Tibial nerve (tissue), 4 donors: ENCODE data around the gene BCL2. TPM values are rescaled to one million over a fixed set of nuclear protein-coding genes. Genes with fewer than 3 reads are reported as not detected.

ENCODE experiments used
- DNase-seq, 2 donors: peaks; one replicate each; pipeline ENCODE4 v3.0.0-alpha.2; 2019; ENCODE audit warnings: low spot score in 2 of 2
- H3K27ac ChIP-seq, 4 donors: fragments of 200-600 bp; sonication (generic) in 3 of 4; one replicate each; pipeline ENCODE4 v1.5.1; 2017 to 2019; ENCODE audit warnings: mild to moderate bottlenecking in 1 of 4
- H3K27me3 ChIP-seq, 2 donors: fragments of 200-600 bp; sonication (generic) in 1 of 2; one replicate each; pipeline versions ENCODE4 v1.5.1 to v1.6.0; 2017 to 2019
- H3K36me3 ChIP-seq, 3 donors: fragments of 200-600 bp; sonication (generic); one replicate each; pipeline ENCODE4 v1.5.1; 2018 to 2019
- H3K4me1 ChIP-seq, 4 donors: fragments of 200-600 bp; sonication (generic) in 3 of 4; one replicate each; pipeline ENCODE4 v1.5.1; 2017 to 2019
- H3K4me3 ChIP-seq, 4 donors: fragments of 200-600 bp; sonication (generic) in 3 of 4; one replicate each; pipeline ENCODE4 v1.5.1; 2017 to 2019; ENCODE audit warnings: mild to moderate bottlenecking in 1 of 4, moderate library complexity in 1 of 4
- H3K9me3 ChIP-seq, 4 donors: fragments of 200-600 bp; sonication (generic) in 3 of 4; one replicate each; pipeline ENCODE4 v1.5.1; 2017 to 2019
- EP300 ChIP-seq, 2 donors: sonication (generic); formaldehyde crosslinking; IDR thresholded peaks; one replicate each; pipeline ENCODE4 v1.6.1; 2017; ENCODE audit warnings: antibody characterized with exemption in 2 of 2, mild to moderate bottlenecking in 1 of 2
- POLR2A ChIP-seq, 2 donors: fragments of 450-650 bp; IDR thresholded peaks; one replicate each; pipeline ENCODE4 v1.6.1; 2017; ENCODE audit warnings: antibody characterized with exemption in 2 of 2, mild to moderate bottlenecking in 2 of 2, moderate library complexity in 2 of 2
- WGBS, 2 donors: methylation state at CpG; one replicate each; pipeline ENCODE4 v1.1.5; 2018; 5-methylcytosine and 5-hydroxymethylcytosine counted together
- total RNA-seq, 4 donors: library from RNA; depleted of rRNA; stranded (reverse); fragments of >200 nt; gene quantifications; one replicate each; pipeline ENCODE4 v1.1.0, GENCODE V29; 2016
- TF ChIP-seq, protein P1 (sequence below), 5 experiments: fragments of 200-600 bp in 3 of 5; fragments of 450-650 bp in 2 of 5; sonication (generic) in 3 of 5; IDR thresholded peaks; one replicate each; pipeline ENCODE4 v1.5.1; 2016 to 2019; ENCODE audit warnings: antibody characterized with exemption in 5 of 5, mild to moderate bottlenecking in 3 of 5, moderate library complexity in 2 of 5

Gene BCL2
- total RNA-seq, 4 donors from 2014 or later: 54.7 to 79.1 (median 67.0) TPM

DNA sequence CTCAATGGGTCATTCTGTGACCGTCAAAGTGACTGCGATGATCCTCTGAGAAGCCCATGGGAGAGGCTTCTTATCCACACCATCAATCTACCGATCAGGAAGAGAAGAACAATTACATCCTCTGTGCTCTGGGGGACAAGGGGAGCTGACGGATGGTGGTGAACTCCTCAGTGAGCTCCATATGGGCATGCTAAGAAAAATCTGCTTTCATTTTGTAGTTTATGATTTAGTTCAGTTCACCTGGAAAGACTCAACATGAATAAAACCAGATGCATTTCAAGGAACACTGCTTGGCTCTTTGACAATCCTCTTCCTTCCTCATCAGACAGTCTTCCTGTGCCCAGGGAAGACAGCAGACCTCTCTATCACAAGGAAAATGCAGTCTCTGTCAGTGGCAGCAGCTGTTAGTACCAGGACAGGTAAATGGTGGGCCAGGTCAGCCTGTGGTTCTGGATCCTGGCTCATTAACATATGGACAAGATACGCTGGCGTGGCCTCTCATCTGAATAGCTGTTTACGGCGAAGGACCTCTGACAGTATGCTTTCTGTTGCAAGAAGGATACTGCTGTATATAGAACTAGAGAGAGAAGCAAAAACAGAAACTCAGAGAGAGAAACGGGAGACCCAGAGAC is 176.9 kb downstream of the BCL2 start:
- Histone ChIP-seq H3K36me3 (no peaks in the 10 kb centered on the region), H3K27ac (peak overlapping the region in 2 of 4 donors; percentile 6 to 57), H3K4me3 (no peak overlapping the region), H3K9me3 (no peaks in the 10 kb centered on the region), H3K27me3 (no peaks in the 10 kb centered on the region), H3K4me1 (peaks cover 0 to 79% (median 40%) of the 10 kb centered on the region in 4 donors)
- DNase-seq: no peak
- WGBS, 2 donors: 48 to 68% methylated on average over 9 of the region's 9 CpGs
- TF ChIP-seq EP300 (IDR thresholded peaks at IDR 0.05) (no peak), POLR2A (IDR thresholded peaks at IDR 0.05) (no peak)
- TF ChIP-seq, protein P1, sequence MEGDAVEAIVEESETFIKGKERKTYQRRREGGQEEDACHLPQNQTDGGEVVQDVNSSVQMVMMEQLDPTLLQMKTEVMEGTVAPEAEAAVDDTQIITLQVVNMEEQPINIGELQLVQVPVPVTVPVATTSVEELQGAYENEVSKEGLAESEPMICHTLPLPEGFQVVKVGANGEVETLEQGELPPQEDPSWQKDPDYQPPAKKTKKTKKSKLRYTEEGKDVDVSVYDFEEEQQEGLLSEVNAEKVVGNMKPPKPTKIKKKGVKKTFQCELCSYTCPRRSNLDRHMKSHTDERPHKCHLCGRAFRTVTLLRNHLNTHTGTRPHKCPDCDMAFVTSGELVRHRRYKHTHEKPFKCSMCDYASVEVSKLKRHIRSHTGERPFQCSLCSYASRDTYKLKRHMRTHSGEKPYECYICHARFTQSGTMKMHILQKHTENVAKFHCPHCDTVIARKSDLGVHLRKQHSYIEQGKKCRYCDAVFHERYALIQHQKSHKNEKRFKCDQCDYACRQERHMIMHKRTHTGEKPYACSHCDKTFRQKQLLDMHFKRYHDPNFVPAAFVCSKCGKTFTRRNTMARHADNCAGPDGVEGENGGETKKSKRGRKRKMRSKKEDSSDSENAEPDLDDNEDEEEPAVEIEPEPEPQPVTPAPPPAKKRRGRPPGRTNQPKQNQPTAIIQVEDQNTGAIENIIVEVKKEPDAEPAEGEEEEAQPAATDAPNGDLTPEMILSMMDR (IDR thresholded peaks at IDR 0.05): no peak

DNA sequence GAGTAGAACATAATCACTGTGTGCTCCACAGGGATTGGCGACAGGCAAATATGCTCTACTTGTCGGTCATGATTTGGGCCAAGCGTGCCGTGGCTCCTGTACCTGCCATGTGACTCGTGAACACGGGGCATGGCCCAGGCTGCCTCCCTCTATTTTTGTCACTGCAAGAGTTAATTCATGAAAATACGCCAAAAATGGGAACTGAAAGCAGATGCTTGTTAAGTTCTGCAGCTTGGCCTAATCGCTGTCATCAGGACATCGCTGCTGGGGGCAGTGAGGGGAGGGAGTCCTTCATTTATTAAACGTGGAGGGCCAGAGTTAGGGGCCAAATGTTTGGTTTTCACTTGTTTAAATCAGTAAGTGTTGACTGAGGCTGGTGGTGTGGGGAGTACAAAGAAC is 177.8 kb downstream of the BCL2 start:
- TF ChIP-seq, protein P1 (IDR thresholded peaks at IDR 0.05): no peak
- TF ChIP-seq POLR2A (IDR thresholded peaks at IDR 0.05): no peak
- TF ChIP-seq EP300 (IDR thresholded peaks at IDR 0.05): no peak
- Histone ChIP-seq H3K27ac (no peak overlapping the region), H3K4me1 (peaks cover 0 to 70% (median 39%) of the 10 kb centered on the region in 4 donors), H3K9me3 (no peaks in the 10 kb centered on the region), H3K27me3 (no peaks in the 10 kb centered on the region), H3K36me3 (no peaks in the 10 kb centered on the region), H3K4me3 (no peak overlapping the region)
- DNase-seq: no peak
- 50 to 64% methylated on average over 10 of the region's 10 CpGs for WGBS, 2 donors

DNA sequence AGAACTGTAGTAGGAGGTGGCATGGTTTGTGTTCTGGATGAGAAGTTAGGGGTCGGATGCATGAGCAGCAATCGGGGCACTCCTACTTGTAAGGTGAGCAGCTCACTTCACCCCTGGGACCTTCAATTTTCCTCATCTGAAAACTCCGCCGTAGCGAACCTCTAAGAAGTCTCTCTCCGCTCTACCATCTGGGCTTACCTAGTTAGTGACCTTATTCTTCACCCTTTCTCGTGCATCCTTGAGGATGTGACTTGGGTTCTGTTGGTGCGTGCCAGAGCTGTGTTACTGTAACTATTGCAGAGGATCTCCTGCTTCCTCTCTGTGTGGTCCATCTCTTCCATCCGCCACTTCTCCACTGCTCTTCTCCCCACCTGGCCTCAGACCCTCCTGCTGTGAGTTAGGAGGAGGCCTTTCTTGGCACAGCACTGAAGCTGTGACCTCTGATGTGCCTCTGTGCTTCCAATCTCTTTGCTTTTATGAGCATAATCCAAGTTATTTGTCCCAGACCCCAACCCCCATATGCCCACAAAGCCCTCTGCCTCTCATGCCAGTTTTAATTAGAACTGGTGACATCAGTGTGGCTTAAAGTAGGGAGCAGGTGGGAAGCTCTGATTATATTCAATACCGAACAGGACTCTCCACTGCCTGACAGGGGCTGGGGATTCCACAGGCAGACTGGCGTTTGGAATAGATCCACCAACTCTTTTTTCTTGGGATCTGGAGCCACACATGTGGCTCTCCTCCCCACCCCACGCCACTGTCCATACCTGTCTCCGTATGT is 178.4 kb downstream of the BCL2 start:
- H3K27ac ChIP-seq: no peak overlapping the region
- no peaks in the 10 kb centered on the region for H3K36me3 ChIP-seq
- no peaks in the 10 kb centered on the region for H3K9me3 ChIP-seq
- no peak for TF ChIP-seq EP300 (IDR thresholded peaks at IDR 0.05)
- no peak for TF ChIP-seq POLR2A (IDR thresholded peaks at IDR 0.05)
- TF ChIP-seq, protein P1 (IDR thresholded peaks at IDR 0.05): no peak
- no peaks in the 10 kb centered on the region for H3K27me3 ChIP-seq
- H3K4me3 ChIP-seq: no peak overlapping the region
- 93% methylated on average over 13 of the region's 13 CpGs for WGBS, 2 donors
- no peak for DNase-seq
- H3K4me1 ChIP-seq: peaks cover 0 to 64% (median 33%) of the 10 kb centered on the region in 4 donors

DNA sequence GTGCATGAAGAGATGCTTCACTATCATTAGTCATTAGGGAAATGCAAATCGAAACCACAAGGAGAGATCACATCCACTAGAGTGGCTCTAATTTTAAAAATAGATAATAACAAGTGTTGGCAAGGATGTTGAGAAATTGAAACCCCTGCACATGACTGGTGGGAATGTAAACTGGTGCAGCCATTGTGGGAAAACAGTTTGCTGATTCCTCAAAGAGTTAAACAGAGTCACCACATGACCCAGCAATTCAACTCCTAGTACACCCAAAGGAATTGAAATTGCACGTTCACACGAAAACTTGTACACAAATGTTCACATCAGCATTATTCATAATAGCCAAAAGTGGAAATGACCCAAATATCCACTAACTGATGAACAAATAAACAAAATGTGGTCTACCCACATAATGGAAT is 179.5 kb downstream of the BCL2 start:
- DNase-seq: no peak
- TF ChIP-seq, protein P1 (IDR thresholded peaks at IDR 0.05): no peak
- Histone ChIP-seq H3K27me3 (no peaks in the 10 kb centered on the region), H3K36me3 (no peaks in the 10 kb centered on the region), H3K9me3 (no peaks in the 10 kb centered on the region), H3K27ac (no peak overlapping the region), H3K4me3 (no peak overlapping the region), H3K4me1 (peaks cover 0 to 53% (median 25%) of the 10 kb centered on the region in 4 donors)
- WGBS, 2 donors: 41 to 43% methylated on average over 3 of the region's 3 CpGs
